Liver (tissue), 9 donors: ENCODE measurements around the gene PYGB. TPM values are rescaled to one million over a fixed set of nuclear protein-coding genes. Genes with fewer than 3 reads are reported as not detected.

Experiments
- DNase-seq: peaks from one replicate; pipeline ENCODE4 v3.0.0-alpha.2; 2017; ENCODE audit warnings: low spot score
- H3K27ac ChIP-seq, 2 donors: one replicate each; pipeline ENCODE4 v1.7.0; 2013; ENCODE audit warnings: inconsistent platforms in 2 of 2, low read length in 2 of 2, control low read depth in 1 of 2, low read depth in 1 of 2, mild to moderate bottlenecking in 1 of 2
- H3K27me3 ChIP-seq, 4 donors: one replicate each; pipeline versions ENCODE4 v1.6.1 to v1.7.0; 2013; ENCODE audit warnings: low read length in 3 of 4, inconsistent platforms in 1 of 4, mild to moderate bottlenecking in 1 of 4, moderate library complexity in 1 of 4; ENCODE audit not compliant: control insufficient read depth in 4 of 4, insufficient read depth in 4 of 4
- H3K36me3 ChIP-seq, 4 donors: one replicate each; pipeline versions ENCODE4 v1.6.1 to v1.7.0; 2013; ENCODE audit warnings: low read length in 3 of 4, mild to moderate bottlenecking in 3 of 4, low read depth in 1 of 4, moderate library complexity in 1 of 4; ENCODE audit not compliant: control insufficient read depth in 4 of 4, insufficient read depth in 3 of 4
- H3K4me1 ChIP-seq, 4 donors: one replicate each; pipeline versions ENCODE4 v1.6.1 to v1.7.0; 2013; ENCODE audit warnings: low read length in 3 of 4, mild to moderate bottlenecking in 3 of 4, moderate library complexity in 1 of 4; ENCODE audit not compliant: control insufficient read depth in 4 of 4, insufficient read depth in 4 of 4
- H3K4me3 ChIP-seq, 3 donors: one replicate each; pipeline versions ENCODE4 v1.6.1 to v1.7.0; 2013; ENCODE audit warnings: low read length in 3 of 3, control low read depth in 1 of 3, low read depth in 1 of 3, mild to moderate bottlenecking in 1 of 3
- H3K9ac ChIP-seq, 2 donors: one replicate each; pipeline ENCODE4 v1.7.0; 2013; ENCODE audit warnings: low read length in 2 of 2, mild to moderate bottlenecking in 2 of 2, moderate library complexity in 2 of 2, control low read depth in 1 of 2, low read depth in 1 of 2
- H3K9me3 ChIP-seq, 4 donors: one replicate each; pipeline versions ENCODE4 v1.6.1 to v1.7.0; 2013; ENCODE audit warnings: low read length in 3 of 4; ENCODE audit not compliant: control insufficient read depth in 4 of 4
- ATF3 ChIP-seq: IDR thresholded peaks from 2 replicates; pipeline ENCODE4 v1.6.1; 2016; ENCODE audit warnings: antibody characterized with exemption
- EGR1 ChIP-seq, 2 donors: IDR thresholded peaks; 2 replicates each; pipeline ENCODE4 v1.6.1; 2016 to 2018; ENCODE audit warnings: antibody characterized with exemption in 2 of 2, low read depth in 2 of 2
- FOXA2 ChIP-seq: IDR thresholded peaks from 2 replicates; pipeline ENCODE4 v1.6.1; 2016; ENCODE audit warnings: antibody characterized with exemption
- GABPA ChIP-seq, 2 donors: IDR thresholded peaks in 1 of 2; conservative IDR thresholded peaks in 1 of 2; 2 replicates each; pipeline ENCODE4 v1.6.1; 2016; ENCODE audit warnings: antibody characterized with exemption in 2 of 2, mild to moderate bottlenecking in 1 of 2, moderate library complexity in 1 of 2
- HNF4A ChIP-seq, 2 donors: conservative IDR thresholded peaks; 2 replicates each; pipeline ENCODE4 v1.6.1; 2016; ENCODE audit warnings: antibody characterized with exemption in 2 of 2, mild to moderate bottlenecking in 2 of 2
- HNF4G ChIP-seq: IDR thresholded peaks from 2 replicates; pipeline ENCODE4 v1.6.1; 2016; ENCODE audit warnings: antibody characterized with exemption
- MAX ChIP-seq: IDR thresholded peaks from 2 replicates; pipeline ENCODE4 v1.6.1; 2016; ENCODE audit warnings: antibody characterized with exemption
- NR2F2 ChIP-seq: IDR thresholded peaks from 2 replicates; pipeline ENCODE4 v1.6.1; 2016; ENCODE audit warnings: antibody characterized with exemption
- RAD21 ChIP-seq, 2 donors: IDR thresholded peaks; 2 replicates each; pipeline ENCODE4 v1.6.1; 2016; ENCODE audit warnings: antibody characterized with exemption in 2 of 2, mild to moderate bottlenecking in 2 of 2
- REST ChIP-seq: IDR thresholded peaks from 2 replicates; pipeline ENCODE4 v1.6.1; 2016; ENCODE audit warnings: antibody characterized with exemption, mild to moderate bottlenecking
- SP1 ChIP-seq: IDR thresholded peaks from 2 replicates; pipeline ENCODE4 v1.6.1; 2018; ENCODE audit warnings: antibody characterized with exemption, mild to moderate bottlenecking
- TAF1 ChIP-seq: conservative IDR thresholded peaks from 2 replicates; pipeline ENCODE4 v1.6.1; 2016; ENCODE audit warnings: antibody characterized with exemption, mild to moderate bottlenecking
- WGBS: extraction: QIAGEN DNeasy Blood & Tissue Kit; methylation state at CpG from one replicate; pipeline ENCODE4 v1.1.7; 2013; 5-methylcytosine and 5-hydroxymethylcytosine counted together
- polyA plus RNA-seq, 2 donors: library from polyadenylated mRNA; stranded (reverse) in 1 of 2; unstranded in 1 of 2; fragments of 200-250 nt in 1 of 2; fragments of >200 nt in 1 of 2; fragmentation: Nextera tagmentation in 1 of 2; extraction: Ambion mirVana in 1 of 2; gene quantifications; one replicate each; pipeline versions ENCODE4 v1.2.1 to v1.2.3, GENCODE V29; 2013 to 2015
- total RNA-seq, 2 donors: library from RNA; depleted of rRNA; stranded (reverse); fragments of >200 nt; gene quantifications; one replicate each; pipeline ENCODE4 v1.2.3, GENCODE V29; 2014
- donor health status: healthy.
- donor health status: healthy.
- donor health status: healthy.
- donor health status: healthy.
- donor health status: healthy.

The PYGB gene
- total and polyA plus RNA-seq, 4 donors: 3.6 to 11.7 (median 9.8) TPM

- Histone ChIP-seq H3K27me3 (no peaks in the 10 kb centered on the region), H3K9me3 (no peaks in the 10 kb centered on the region), H3K36me3 (peaks cover 0 to 2% (median 0%) of the 10 kb centered on the region in 4 donors), H3K4me1 (peaks cover 0 to 4% (median 0%) of the 10 kb centered on the region in 4 donors), H3K9ac (no peak overlapping the region), H3K27ac (no peak overlapping the region), H3K4me3 (no peak overlapping the region)
- DNase-seq: no peak
- TF ChIP-seq NR2F2 (no peak), GABPA (IDR thresholded peaks at IDR 0.05 in 1 of 2, conservative IDR thresholded peaks at IDR 0.05 in 1 of 2) (no peak), MAX (no peak)
- 93% methylated on average over 13 of the region's 13 CpGs for WGBS
Observed at GRCh38 chr20:25320035-25320800, 72.3 kb downstream of the PYGB start.

GRCh38 chr20:25321262-25321831 lies 73.5 kb downstream of the PYGB start:
- Histone ChIP-seq H3K4me1 (peaks cover 0 to 4% (median 0%) of the 10 kb centered on the region in 4 donors), H3K9ac (no peak overlapping the region), H3K4me3 (no peak overlapping the region), H3K27ac (no peak overlapping the region), H3K27me3 (no peaks in the 10 kb centered on the region), H3K9me3 (no peaks in the 10 kb centered on the region), H3K36me3 (peaks cover 0 to 2% (median 0%) of the 10 kb centered on the region in 4 donors)
- DNase-seq: no peak
- TF ChIP-seq RAD21 (IDR thresholded peaks at IDR 0.05) (no peak), SP1 (no peak), HNF4A (conservative IDR thresholded peaks at IDR 0.05) (no peak), NR2F2 (no peak), TAF1 (no peak), EGR1 (IDR thresholded peaks at IDR 0.05; ENCODE audit: low read depth in 2 of 2) (no peak), HNF4G (no peak), REST (no peak), GABPA (IDR thresholded peaks at IDR 0.05 in 1 of 2, conservative IDR thresholded peaks at IDR 0.05 in 1 of 2) (no peak), FOXA2 (no peak)
- 98% methylated on average over 5 of the region's 5 CpGs for WGBS

- WGBS: 88% methylated on average over 4 of the region's 4 CpGs
- TF ChIP-seq EGR1 (IDR thresholded peaks at IDR 0.05; ENCODE audit: low read depth in 2 of 2) (no peak), TAF1 (no peak), SP1 (no peak), NR2F2 (no peak), ATF3 (no peak), HNF4G (no peak), HNF4A (conservative IDR thresholded peaks at IDR 0.05) (no peak)
- peaks cover 0 to 2% (median 0%) of the 10 kb centered on the region in 4 donors for H3K36me3 ChIP-seq
- no peak overlapping the region for H3K27ac ChIP-seq
- DNase-seq: no peak
- no peak overlapping the region for H3K9ac ChIP-seq
- no peak overlapping the region for H3K4me3 ChIP-seq
- no peaks in the 10 kb centered on the region for H3K27me3 ChIP-seq
- no peaks in the 10 kb centered on the region for H3K9me3 ChIP-seq
- H3K4me1 ChIP-seq: peaks cover 0 to 4% (median 0%) of the 10 kb centered on the region in 4 donors
Observed at GRCh38 chr20:25321991-25322390, 74.1 kb downstream of the PYGB start.
